Measurements from ENCODE around the gene ZC3H7B.

DNA sequence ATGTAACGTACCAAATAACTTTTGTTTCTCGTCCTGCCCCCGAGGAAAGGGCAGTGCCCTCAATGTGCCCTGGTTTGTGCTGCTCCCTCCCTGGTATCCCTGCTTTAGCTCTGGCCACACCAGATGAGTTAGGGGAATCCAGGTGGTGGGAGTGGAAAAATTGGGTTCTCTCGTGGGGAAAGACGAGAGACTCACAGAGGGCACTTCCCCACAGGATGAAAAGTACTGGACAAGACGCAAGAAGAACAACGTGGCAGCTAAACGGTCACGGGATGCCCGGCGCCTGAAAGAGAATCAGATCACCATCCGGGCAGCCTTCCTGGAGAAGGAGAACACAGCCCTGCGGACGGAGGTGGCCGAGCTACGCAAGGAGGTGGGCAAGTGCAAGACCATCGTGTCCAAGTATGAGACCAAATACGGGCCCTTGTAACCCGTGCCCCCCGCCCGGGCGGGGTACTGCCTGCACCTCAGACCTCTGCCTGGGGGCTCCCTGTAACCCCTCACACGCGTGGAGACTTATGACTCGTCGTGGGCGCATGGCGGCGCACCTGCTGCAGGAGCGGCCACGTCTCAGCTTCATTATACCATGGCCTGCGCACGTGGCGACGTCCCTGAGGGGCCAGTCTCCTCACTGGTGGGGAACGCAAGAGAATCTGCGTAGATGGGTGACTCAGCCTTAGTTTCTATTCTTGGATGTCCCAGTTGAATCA lies 94.4 kb downstream of the ZC3H7B start:
- TF ChIP-seq, protein P1, sequence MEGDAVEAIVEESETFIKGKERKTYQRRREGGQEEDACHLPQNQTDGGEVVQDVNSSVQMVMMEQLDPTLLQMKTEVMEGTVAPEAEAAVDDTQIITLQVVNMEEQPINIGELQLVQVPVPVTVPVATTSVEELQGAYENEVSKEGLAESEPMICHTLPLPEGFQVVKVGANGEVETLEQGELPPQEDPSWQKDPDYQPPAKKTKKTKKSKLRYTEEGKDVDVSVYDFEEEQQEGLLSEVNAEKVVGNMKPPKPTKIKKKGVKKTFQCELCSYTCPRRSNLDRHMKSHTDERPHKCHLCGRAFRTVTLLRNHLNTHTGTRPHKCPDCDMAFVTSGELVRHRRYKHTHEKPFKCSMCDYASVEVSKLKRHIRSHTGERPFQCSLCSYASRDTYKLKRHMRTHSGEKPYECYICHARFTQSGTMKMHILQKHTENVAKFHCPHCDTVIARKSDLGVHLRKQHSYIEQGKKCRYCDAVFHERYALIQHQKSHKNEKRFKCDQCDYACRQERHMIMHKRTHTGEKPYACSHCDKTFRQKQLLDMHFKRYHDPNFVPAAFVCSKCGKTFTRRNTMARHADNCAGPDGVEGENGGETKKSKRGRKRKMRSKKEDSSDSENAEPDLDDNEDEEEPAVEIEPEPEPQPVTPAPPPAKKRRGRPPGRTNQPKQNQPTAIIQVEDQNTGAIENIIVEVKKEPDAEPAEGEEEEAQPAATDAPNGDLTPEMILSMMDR (IDR thresholded peaks at IDR 0.05; ENCODE audit: insufficient read depth, low read length): no peak
- TF ChIP-seq, protein P2, sequence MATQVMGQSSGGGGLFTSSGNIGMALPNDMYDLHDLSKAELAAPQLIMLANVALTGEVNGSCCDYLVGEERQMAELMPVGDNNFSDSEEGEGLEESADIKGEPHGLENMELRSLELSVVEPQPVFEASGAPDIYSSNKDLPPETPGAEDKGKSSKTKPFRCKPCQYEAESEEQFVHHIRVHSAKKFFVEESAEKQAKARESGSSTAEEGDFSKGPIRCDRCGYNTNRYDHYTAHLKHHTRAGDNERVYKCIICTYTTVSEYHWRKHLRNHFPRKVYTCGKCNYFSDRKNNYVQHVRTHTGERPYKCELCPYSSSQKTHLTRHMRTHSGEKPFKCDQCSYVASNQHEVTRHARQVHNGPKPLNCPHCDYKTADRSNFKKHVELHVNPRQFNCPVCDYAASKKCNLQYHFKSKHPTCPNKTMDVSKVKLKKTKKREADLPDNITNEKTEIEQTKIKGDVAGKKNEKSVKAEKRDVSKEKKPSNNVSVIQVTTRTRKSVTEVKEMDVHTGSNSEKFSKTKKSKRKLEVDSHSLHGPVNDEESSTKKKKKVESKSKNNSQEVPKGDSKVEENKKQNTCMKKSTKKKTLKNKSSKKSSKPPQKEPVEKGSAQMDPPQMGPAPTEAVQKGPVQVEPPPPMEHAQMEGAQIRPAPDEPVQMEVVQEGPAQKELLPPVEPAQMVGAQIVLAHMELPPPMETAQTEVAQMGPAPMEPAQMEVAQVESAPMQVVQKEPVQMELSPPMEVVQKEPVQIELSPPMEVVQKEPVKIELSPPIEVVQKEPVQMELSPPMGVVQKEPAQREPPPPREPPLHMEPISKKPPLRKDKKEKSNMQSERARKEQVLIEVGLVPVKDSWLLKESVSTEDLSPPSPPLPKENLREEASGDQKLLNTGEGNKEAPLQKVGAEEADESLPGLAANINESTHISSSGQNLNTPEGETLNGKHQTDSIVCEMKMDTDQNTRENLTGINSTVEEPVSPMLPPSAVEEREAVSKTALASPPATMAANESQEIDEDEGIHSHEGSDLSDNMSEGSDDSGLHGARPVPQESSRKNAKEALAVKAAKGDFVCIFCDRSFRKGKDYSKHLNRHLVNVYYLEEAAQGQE (IDR thresholded peaks at IDR 0.05; ENCODE audit: insufficient replicate concordance, low read depth): no peak
- TF ChIP-seq POLR2AphosphoS5 (IDR thresholded peaks at IDR 0.05; ENCODE audit: low read depth) (no peak), GABPA (IDR thresholded peaks at IDR 0.05; ENCODE audit: low read depth) (no peak), SPI1 (IDR thresholded peaks at IDR 0.05; ENCODE audit: borderline replicate concordance, low read depth) (no peak)
